Activated naive CD4-positive, alpha-beta T cell treated with anti-CD3 and anti-CD28 coated beads for 36 hours (primary cell): ENCODE results near the gene NLGN1. TPM values are rescaled to one million over a fixed set of nuclear protein-coding genes. Genes with fewer than 3 reads are reported as not detected.
"Not testable (repeated sequence)": the region's sequence is repeated elsewhere in the genome, so short reads cannot be mapped to it uniquely, and the experiment has no call there.

ENCODE experiments used
- CTCF ChIA-PET: fragments of 350-600 bp; sonication (Branson Sonifier 250); formaldehyde crosslinking; loops from one replicate; lab custom pipeline; 2021; ENCODE audit warnings: antibody characterized with exemption; lab: Charles Lee
- DNase-seq: peaks from one replicate; pipeline ENCODE4 v3.0.0-alpha.2; 2020
- H3K27ac Mint-ChIP-seq: one replicate; pipeline ENCODE4 v1.8.0; 2021; ENCODE audit warnings: mild to moderate bottlenecking, mixed read lengths
- H3K27me3 Mint-ChIP-seq: one replicate; pipeline ENCODE4 v1.8.0; 2021; ENCODE audit warnings: low read depth, mixed read lengths
- H3K36me3 Mint-ChIP-seq: one replicate; pipeline ENCODE4 v1.8.0; 2021; ENCODE audit warnings: low read depth, mixed read lengths
- H3K4me1 Mint-ChIP-seq: one replicate; pipeline ENCODE4 v1.8.0; 2021; ENCODE audit warnings: low read depth, mixed read lengths
- H3K4me3 Mint-ChIP-seq: one replicate; pipeline ENCODE4 v1.8.0; 2021; ENCODE audit warnings: mild to moderate bottlenecking, moderate library complexity, mixed read lengths
- H3K9me3 Mint-ChIP-seq: one replicate; pipeline ENCODE4 v1.8.0; 2021; ENCODE audit warnings: mixed read lengths
- intact Hi-C: fragments of 100-400 bp; cut with micrococcal nuclease; formaldehyde crosslinking; loops from one replicate; pipeline ENCODE4 v1.15.1; 2023
- total RNA-seq, 2 experiments: library from RNA; stranded (reverse); gene quantifications; one replicate each; pipeline ENCODE4 v1.2.3, GENCODE V29; 2021

Gene NLGN1
- total RNA-seq, 2 experiments from 2014 or later, result not detected

DNA sequence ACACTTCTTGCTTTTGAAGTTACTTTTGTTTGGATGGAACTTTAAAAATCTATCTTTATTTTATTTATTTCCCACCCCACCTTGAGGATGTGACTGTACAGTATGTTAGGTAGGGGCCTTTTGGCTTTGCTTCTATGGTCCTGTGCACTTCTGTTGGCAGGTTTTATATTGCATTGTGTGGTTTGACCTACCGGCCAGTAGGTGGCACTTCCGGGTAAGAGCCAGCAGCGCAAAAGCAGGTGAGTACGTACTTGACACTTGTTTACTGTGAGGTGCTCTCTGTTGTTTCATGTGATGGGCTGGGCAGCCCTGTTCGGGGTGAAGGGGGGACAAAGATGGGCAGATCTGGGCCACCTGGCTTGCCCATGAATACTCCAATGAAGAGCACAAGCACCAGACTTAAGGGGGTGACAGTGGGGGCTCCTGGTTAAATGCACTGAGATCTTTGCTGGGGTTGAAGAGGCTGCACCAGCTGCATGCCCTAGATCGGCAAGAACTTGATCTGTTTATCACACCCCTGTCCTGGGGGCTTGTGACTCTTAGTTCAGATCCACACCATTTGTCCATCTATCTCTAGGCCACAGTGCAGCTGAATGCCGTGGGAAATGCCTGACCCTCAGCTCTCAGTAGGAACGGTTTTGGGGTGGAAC is 131.6 kb downstream of the NLGN1 start:
- intact Hi-C loops, result no loop called here
- H3K9me3 Mint-ChIP-seq, result peaks cover 32% of the 10 kb centered on the region
- H3K4me3 Mint-ChIP-seq, result no peak overlapping the region
- no peaks in the 10 kb centered on the region for H3K4me1 Mint-ChIP-seq
- H3K36me3 Mint-ChIP-seq, result no peaks in the 10 kb centered on the region
- H3K27ac Mint-ChIP-seq, result no peak overlapping the region
- H3K27me3 Mint-ChIP-seq, result no peaks in the 10 kb centered on the region
- no peak for DNase-seq
- CTCF ChIA-PET, result interaction anchor here (1.3 kb wide), 1 partner anchor 12 kb away, joined by 3 read pairs; no protein-coding TSS in a partner anchor

- H3K4me1 Mint-ChIP-seq, result no peaks in the 10 kb centered on the region
- H3K27me3 Mint-ChIP-seq, result no peaks in the 10 kb centered on the region
Measured at GRCh38 chr3:173531602-173532001, 134.1 kb downstream of the NLGN1 start.

GRCh38 chr3:173538410-173538809 is 140.9 kb downstream of the NLGN1 start:
- H3K27me3 Mint-ChIP-seq, result no peaks in the 10 kb centered on the region
- CTCF ChIA-PET, result no interaction called here
- intact Hi-C loops, result no loop called here
- peaks cover 1% of the 10 kb centered on the region for H3K9me3 Mint-ChIP-seq
- H3K27ac Mint-ChIP-seq, result no peak overlapping the region
- no peaks in the 10 kb centered on the region for H3K4me1 Mint-ChIP-seq
- H3K36me3 Mint-ChIP-seq, result no peaks in the 10 kb centered on the region
- no peak for DNase-seq
- no peak overlapping the region for H3K4me3 Mint-ChIP-seq

More at GRCh38 chr3:173531602-173532001, 134.1 kb downstream of the NLGN1 start:
- DNase-seq, result no peak
- Mint-ChIP-seq H3K27ac (no peak overlapping the region), H3K4me3 (no peak overlapping the region), H3K36me3 (no peaks in the 10 kb centered on the region), H3K9me3 (peaks cover 18% of the 10 kb centered on the region)
- CTCF ChIA-PET, result interaction anchor here (0.6 kb wide), 1 partner anchor 117 kb away, joined by 3 read pairs; no protein-coding TSS in a partner anchor
- intact Hi-C loops, result no loop called here

DNA sequence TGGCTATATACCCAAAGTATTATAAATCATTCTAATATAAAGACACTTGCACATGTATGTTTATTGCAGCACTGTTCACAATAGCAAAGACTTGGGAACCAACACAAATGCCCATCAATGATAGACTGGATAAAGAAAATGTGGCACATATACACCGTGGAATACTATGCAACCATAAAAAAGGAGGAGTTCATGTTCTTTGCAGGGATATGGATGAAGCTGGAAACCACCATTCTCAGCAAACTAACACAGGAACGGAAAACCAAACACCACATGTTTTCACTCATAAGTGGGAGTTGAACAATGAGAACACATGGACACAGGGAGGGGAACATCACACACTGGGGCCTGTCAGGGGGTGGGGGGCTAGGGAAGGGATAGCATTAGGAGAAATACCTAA is 148.0 kb downstream of the NLGN1 start:
- DNase-seq, H3K27me3 Mint-ChIP-seq, H3K27ac Mint-ChIP-seq, H3K4me1 Mint-ChIP-seq, H3K9me3 Mint-ChIP-seq, H3K36me3 Mint-ChIP-seq, intact Hi-C loops, H3K4me3 Mint-ChIP-seq, CTCF ChIA-PET: not testable (repeated sequence)

GRCh38 chr3:173547070-173547469 is 149.5 kb downstream of the NLGN1 start:
- no peaks in the 10 kb centered on the region for H3K27me3 Mint-ChIP-seq
- DNase-seq, result no peak
- CTCF ChIA-PET, result no interaction called here
- intact Hi-C loops, result no loop called here
- H3K36me3 Mint-ChIP-seq, result no peaks in the 10 kb centered on the region
- peaks cover 2% of the 10 kb centered on the region for H3K9me3 Mint-ChIP-seq
- H3K27ac Mint-ChIP-seq, result no peak overlapping the region
- H3K4me1 Mint-ChIP-seq, result no peaks in the 10 kb centered on the region
- no peak overlapping the region for H3K4me3 Mint-ChIP-seq

- peaks cover 2% of the 10 kb centered on the region for H3K9me3 Mint-ChIP-seq
- no peak overlapping the region for H3K27ac Mint-ChIP-seq
- intact Hi-C loops, result no loop called here
- no peak overlapping the region for H3K4me3 Mint-ChIP-seq
- CTCF ChIA-PET, result no interaction called here
- H3K36me3 Mint-ChIP-seq, result no peaks in the 10 kb centered on the region
- H3K4me1 Mint-ChIP-seq, result no peaks in the 10 kb centered on the region
- DNase-seq, result no peak
- no peaks in the 10 kb centered on the region for H3K27me3 Mint-ChIP-seq
Measured at GRCh38 chr3:173548261-173548660, 150.7 kb downstream of the NLGN1 start.

DNA sequence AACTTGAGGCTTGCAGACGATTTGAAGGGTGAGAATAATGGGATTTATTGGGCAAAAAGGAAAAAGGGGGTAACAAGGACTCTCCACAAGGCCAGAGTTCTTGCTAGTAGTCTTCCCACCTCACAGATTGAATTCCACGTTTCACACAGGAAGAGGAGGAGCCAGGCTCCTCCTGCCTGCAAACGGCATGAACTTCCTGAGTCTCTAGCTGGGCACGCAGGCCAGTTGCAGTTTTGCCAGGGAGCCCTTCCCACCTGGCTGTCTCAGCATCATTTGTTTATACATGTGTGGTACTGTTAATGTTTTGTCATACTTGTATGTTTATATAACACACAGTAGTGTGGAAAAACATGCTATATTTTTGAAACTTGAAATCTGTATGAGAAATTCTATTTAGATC is 155.0 kb downstream of the NLGN1 start:
- Mint-ChIP-seq H3K4me3 (no peak overlapping the region), H3K27ac (no peak overlapping the region), H3K9me3 (peaks cover 3% of the 10 kb centered on the region), H3K4me1 (no peaks in the 10 kb centered on the region), H3K27me3 (peaks cover 3% of the 10 kb centered on the region), H3K36me3 (no peaks in the 10 kb centered on the region)
- CTCF ChIA-PET, result no interaction called here
- intact Hi-C loops, result no loop called here
- no peak for DNase-seq

- Mint-ChIP-seq H3K4me1 (no peaks in the 10 kb centered on the region), H3K27me3 (peaks cover 3% of the 10 kb centered on the region), H3K4me3 (no peak overlapping the region), H3K9me3 (peaks cover 1% of the 10 kb centered on the region), H3K27ac (no peak overlapping the region), H3K36me3 (no peaks in the 10 kb centered on the region)
- intact Hi-C loops, result no loop called here
- DNase-seq, result no peak
- CTCF ChIA-PET, result interaction anchor here (0.7 kb wide), 1 partner anchor 332 kb away, joined by 3 read pairs; no protein-coding TSS in a partner anchor
Measured at GRCh38 chr3:173553635-173554280, 156.2 kb downstream of the NLGN1 start.

DNA sequence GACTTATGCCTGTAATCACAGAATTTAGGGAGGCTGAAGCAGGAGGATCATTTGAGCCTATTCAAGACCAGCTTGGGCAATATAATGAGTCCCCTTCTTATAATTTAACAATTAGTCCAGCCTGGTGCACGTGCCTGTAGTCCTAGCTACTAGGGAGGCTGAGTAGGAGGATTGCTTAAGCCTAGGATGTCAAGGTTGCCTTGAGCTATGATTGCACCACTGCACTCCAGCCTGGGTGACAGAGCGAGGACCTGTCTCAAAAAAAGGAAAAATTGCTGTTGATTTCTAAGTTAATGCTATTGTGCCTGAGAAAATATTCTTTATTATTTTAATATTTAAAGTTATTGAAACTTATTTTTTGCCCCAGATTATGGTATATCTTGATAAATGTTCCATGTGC is 159.0 kb downstream of the NLGN1 start:
- H3K27me3 Mint-ChIP-seq, result peaks cover 3% of the 10 kb centered on the region
- no peaks in the 10 kb centered on the region for H3K36me3 Mint-ChIP-seq
- CTCF ChIA-PET, result no interaction called here
- DNase-seq, result no peak
- H3K4me3 Mint-ChIP-seq, result no peak overlapping the region
- H3K4me1 Mint-ChIP-seq, result no peaks in the 10 kb centered on the region
- H3K9me3 Mint-ChIP-seq, result peaks cover 3% of the 10 kb centered on the region
- no peak overlapping the region for H3K27ac Mint-ChIP-seq
- intact Hi-C loops, result no loop called here

DNA sequence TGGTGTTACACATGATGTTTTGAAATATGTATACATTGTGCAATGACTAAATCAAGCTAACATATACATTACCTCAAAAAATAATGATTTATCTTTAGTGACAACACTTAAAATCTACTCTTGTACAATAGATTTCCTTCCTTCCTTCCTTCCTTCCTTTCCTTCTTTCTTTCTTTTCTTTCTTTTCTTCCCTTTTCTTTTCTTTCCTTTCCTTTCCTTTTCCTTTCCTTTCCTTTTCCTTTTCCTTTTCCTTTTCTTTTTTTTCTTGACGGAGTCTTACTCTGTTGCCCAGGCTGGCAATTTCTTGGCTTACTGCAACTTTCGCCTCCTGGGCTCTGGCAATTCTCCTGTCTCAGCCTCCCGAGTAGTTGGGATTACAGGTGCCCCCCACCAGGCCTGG is 170.5 kb downstream of the NLGN1 start:
- Mint-ChIP-seq H3K27ac (no peak overlapping the region), H3K27me3 (no peaks in the 10 kb centered on the region), H3K9me3 (peaks cover 4% of the 10 kb centered on the region), H3K4me1 (no peaks in the 10 kb centered on the region), H3K4me3 (no peak overlapping the region), H3K36me3 (no peaks in the 10 kb centered on the region)
- CTCF ChIA-PET, result no interaction called here
- DNase-seq, result no peak
- intact Hi-C loops, result no loop called here

DNA sequence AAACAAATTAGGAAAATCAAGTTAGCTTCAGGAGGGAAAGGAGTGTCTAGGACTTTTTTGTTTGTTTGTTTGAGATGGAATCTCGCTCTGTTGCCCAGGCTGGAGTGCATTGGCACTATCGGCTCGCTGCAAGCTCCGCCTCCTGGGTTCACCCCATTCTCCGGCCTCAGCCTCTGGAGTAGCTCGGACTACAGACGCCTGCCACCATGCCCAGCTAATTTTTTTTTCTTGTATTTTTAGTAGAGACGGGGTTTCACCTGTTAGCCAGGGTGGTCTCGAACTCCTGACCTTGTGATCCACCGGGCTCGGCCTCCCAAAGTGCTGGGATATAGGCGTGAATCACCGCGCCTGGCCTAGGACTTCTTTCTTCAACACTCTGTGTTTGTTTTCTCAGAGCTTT is 171.1 kb downstream of the NLGN1 start:
- DNase-seq, result no peak

DNA sequence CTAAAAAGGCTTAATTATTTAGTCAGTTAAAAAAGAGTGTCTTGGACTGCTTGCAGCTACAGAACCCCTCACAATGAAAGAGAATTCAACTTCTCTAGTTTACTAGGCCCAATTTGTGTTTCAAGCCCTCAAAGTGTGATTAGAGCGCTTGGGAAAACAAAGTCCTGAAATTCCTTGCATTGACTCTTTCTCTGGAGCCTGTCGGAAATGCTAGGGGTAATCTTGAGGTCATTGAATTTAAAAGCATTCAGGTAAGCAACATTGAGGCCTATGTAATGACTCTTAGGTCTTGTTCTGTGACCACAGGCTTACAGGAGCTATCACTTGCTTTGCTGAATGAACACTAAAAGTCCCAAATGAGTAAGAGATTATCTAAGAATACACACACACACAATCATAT is 186.0 kb downstream of the NLGN1 start:
- Mint-ChIP-seq H3K9me3 (no peaks in the 10 kb centered on the region), H3K4me3 (no peak overlapping the region), H3K27ac (no peak overlapping the region), H3K27me3 (peaks cover 18% of the 10 kb centered on the region), H3K36me3 (peaks cover 2% of the 10 kb centered on the region), H3K4me1 (peaks cover 10% of the 10 kb centered on the region)
- intact Hi-C loops, result no loop called here
- DNase-seq, result no peak
- CTCF ChIA-PET, result interaction anchor here (0.6 to 0.7 kb wide), 2 partner anchors 153 to 1108 kb away, joined by 3 read pairs; no protein-coding TSS in a partner anchor

More for the DNA sequence above, 171.1 kb downstream of the NLGN1 start:
- Mint-ChIP-seq H3K4me3 (no peak overlapping the region), H3K27me3 (no peaks in the 10 kb centered on the region), H3K4me1 (no peaks in the 10 kb centered on the region), H3K27ac (no peak overlapping the region), H3K36me3 (no peaks in the 10 kb centered on the region), H3K9me3 (peaks cover 4% of the 10 kb centered on the region)
- intact Hi-C loops, result no loop called here
- CTCF ChIA-PET, result interaction anchor here (0.7 kb wide), 1 partner anchor 1367 kb away, joined by 3 read pairs; no protein-coding TSS in a partner anchor
